ENCODE data around the gene CGB1. TPM values are rescaled to one million over a fixed set of nuclear protein-coding genes. Genes with fewer than 3 reads are reported as not detected.

Gene CGB1
- total RNA-seq, 1 experiment from 2014 or later = not detected

GRCh38 chr19:49022116-49022515, 14.6 kb downstream of the CGB1 start:
- Histone ChIP-seq H3K4me1 (ENCODE audit: insufficient read depth, low read length) (peaks cover 4% of the 10 kb centered on the region; the same call in 1 of the 2 replicates), H2AK5ac (ENCODE audit: insufficient read length, low read length) (no peak overlapping the region), H2BK5ac (ENCODE audit: insufficient read length, low read length) (no peak overlapping the region), H3K14ac (ENCODE audit: insufficient read depth, low read length) (no peak overlapping the region), H4K20me1 (ENCODE audit: control insufficient read depth, insufficient read depth, insufficient read length) (no peaks in the 10 kb centered on the region), H2BK15ac (ENCODE audit: low read depth, low read length) (no peak overlapping the region), H3K27ac (ENCODE audit: insufficient read length, low read depth, low read length) (no peak overlapping the region), H3K79me2 (ENCODE audit: insufficient read depth, low read length) (no peaks in the 10 kb centered on the region), H2BK20ac (ENCODE audit: low read depth, low read length, poor library complexity, severe bottlenecking) (no peak overlapping the region), H3K9me3 (ENCODE audit: control insufficient read depth, low read depth, low read length) (no peaks in the 10 kb centered on the region), H3K18ac (ENCODE audit: insufficient read length, low read depth, low read length) (no peak overlapping the region), H3K4ac (ENCODE audit: low read depth, low read length) (no peak overlapping the region), H4K91ac (ENCODE audit: insufficient read length, low read depth, low read length) (no peak overlapping the region), H2BK12ac (ENCODE audit: insufficient read length, low read depth, low read length) (no peak overlapping the region), H3K27me3 (ENCODE audit: insufficient read depth, low read length) (no peaks in the 10 kb centered on the region; the same call in 1 of the 2 replicates), H4K5ac (ENCODE audit: insufficient read length, low read depth, low read length) (no peak overlapping the region), H3K4me2 (ENCODE audit: insufficient read depth, insufficient read length, low read length) (no peak overlapping the region), H3K23me2 (ENCODE audit: insufficient read length, low read depth, low read length, poor library complexity, severe bottlenecking) (peaks cover 8% of the 10 kb centered on the region), H3K56ac (ENCODE audit: insufficient read length, low read depth, low read length) (no peak overlapping the region), H2BK120ac (ENCODE audit: low read depth, low read length, poor library complexity, severe bottlenecking) (no peak overlapping the region), H3K23ac (ENCODE audit: insufficient read length, low read depth, low read length) (no peak overlapping the region), H3K79me1 (ENCODE audit: insufficient read depth, low read depth, low read length, poor library complexity, severe bottlenecking) (no peaks in the 10 kb centered on the region), H2AFZ (ENCODE audit: low read length) (no peak overlapping the region), H3K9ac (ENCODE audit: extremely low read depth, insufficient read length, low read length) (no peak overlapping the region), H3T11ph (ENCODE audit: low read length) (no peak overlapping the region), H4K8ac (replicated peaks; ENCODE audit: insufficient read length, low read depth, low read length) (no peak overlapping the region)
- peaks cover 15 to 33% of the 10 kb centered on the region in 2 experiments for H3K4me1 Mint-ChIP-seq
- no peak overlapping the region for H3K27ac Mint-ChIP-seq
- DNase-seq = no peak
- peaks cover 0 to 4% (median 1%) of the 10 kb centered on the region in 3 experiments; a peak in 3 of 7 replicates for H3K36me3 Mint-ChIP-seq (ENCODE audit: insufficient read depth in 1 of 3, low read depth in 3 of 3)
- no peak for TF ChIP-seq CTCF (conservative IDR thresholded peaks at IDR 0.05)
- WGBS (ENCODE audit: extremely low coverage, insufficient read length, low lambda C conversion rate) = no CpG with 5 or more reads among the region's 9 CpGs
- peaks cover 49% of the 10 kb centered on the region for H3K27me3 Mint-ChIP-seq (ENCODE audit: low read depth)
- peaks cover 0 to 1% of the 10 kb centered on the region in 2 experiments; a peak in 2 of 5 replicates for H3K9me3 Mint-ChIP-seq
- H3K4me3 Mint-ChIP-seq = no peak overlapping the region

Measured in H9 (cell line).